Ovary (tissue), 9 donors: ENCODE data around the gene TIMP1. TPM values are rescaled to one million over a fixed set of nuclear protein-coding genes. Genes with fewer than 3 reads are reported as not detected.

Experiments
- DNase-seq, 5 donors: peaks; one replicate each; pipeline ENCODE4 v3.0.0-alpha.2; 2019 to 2020
- H3K27ac ChIP-seq, 2 donors: fragments of 200-600 bp; one replicate each; pipeline versions ENCODE4 v1.5.1 to v1.8.0; 2019 to 2022
- H3K27me3 ChIP-seq: fragments of 200-600 bp; one replicate; pipeline ENCODE4 v1.8.0; 2022
- H3K36me3 ChIP-seq: fragments of 200-600 bp; sonication (generic); one replicate; pipeline ENCODE4 v1.5.1; 2019
- H3K4me1 ChIP-seq: one replicate; pipeline ENCODE4 v1.8.1; 2013; ENCODE audit warnings: mild to moderate bottlenecking, moderate library complexity; ENCODE audit not compliant: insufficient read depth
- H3K4me3 ChIP-seq: fragments of 200-600 bp; sonication (generic); one replicate; pipeline ENCODE4 v1.5.1; 2017
- H3K9me3 ChIP-seq, 2 donors: fragments of 200-600 bp in 1 of 2; sonication (generic) in 1 of 2; one replicate each; pipeline versions ENCODE4 v1.5.1 to v1.8.1; 2013 to 2019; ENCODE audit warnings: mild to moderate bottlenecking in 1 of 2, moderate library complexity in 1 of 2
- EP300 ChIP-seq: sonication (generic); formaldehyde crosslinking; IDR thresholded peaks from one replicate; pipeline ENCODE4 v1.6.1; 2017; ENCODE audit warnings: antibody characterized with exemption
- POLR2A ChIP-seq: fragments of 450-650 bp; IDR thresholded peaks from one replicate; pipeline ENCODE4 v1.6.1; 2017; ENCODE audit warnings: antibody characterized with exemption, mild to moderate bottlenecking, moderate library complexity
- WGBS, 3 donors: extraction: QIAGEN DNeasy Blood & Tissue Kit in 1 of 3; methylation state at CpG; one replicate each; pipeline versions ENCODE4 v1.1.5 to v1.1.7; 2013 to 2017; 5-methylcytosine and 5-hydroxymethylcytosine counted together
- intact Hi-C, 4 donors: fragments of 100-400 bp; cut with DNase I; formaldehyde crosslinking; loops; one replicate each; pipeline versions ENCODE4 v1.11.0 to v1.15.1; 2022 to 2023
- polyA plus RNA-seq, 2 donors: library from polyadenylated mRNA; stranded (reverse); fragments of 200-250 nt in 1 of 2; fragments of 350-450 nt in 1 of 2; fragmentation: Illumina TruSeq in 1 of 2; extraction: RNeasy Lipid Tissue Mini Kit (QIAGEN cat#74804) in 1 of 2; gene quantifications; one replicate each; pipeline ENCODE4 v1.2.3, GENCODE V29; 2013 to 2014
- total RNA-seq, 7 donors: library from RNA; depleted of rRNA in 2 of 7; stranded (reverse); fragments of >200 nt in 2 of 7; fragmentation: NEBNext Ultra II Directional in 3 of 7; extraction: Animal tissue kit (Norgen Biotek cat#: 25700) in 3 of 7; gene quantifications; one replicate each; pipeline versions ENCODE4 v1.1.0 to v1.2.4, GENCODE V29; 2016 to 2023
- TF ChIP-seq, protein P1 (sequence below), 3 donors: fragments of 450-650 bp in 2 of 3; fragments of 200-600 bp in 1 of 3; IDR thresholded peaks; one replicate each; pipeline versions ENCODE4 v1.5.1 to v1.8.0; 2016 to 2022; ENCODE audit warnings: antibody characterized with exemption in 3 of 3, mild to moderate bottlenecking in 1 of 3
- donor health status: DM: no; HTN: no; CAD: no; lungs with moderate emphysema.
- donor health status: DM: no; HTN: no; CAD: no.
- donor health status: Bipolar disorder and iron deficiency.
- donor health status: DM: yes; HTN: yes; CAD: no.
- donor health status: DM: no; HTN: no; CAD: no.
- donor health status: DM: yes; HTN: yes; CAD: no.

Gene TIMP1
- total and polyA plus RNA-seq, 9 donors = 247 to 1,380 (median 617) TPM

DNA sequence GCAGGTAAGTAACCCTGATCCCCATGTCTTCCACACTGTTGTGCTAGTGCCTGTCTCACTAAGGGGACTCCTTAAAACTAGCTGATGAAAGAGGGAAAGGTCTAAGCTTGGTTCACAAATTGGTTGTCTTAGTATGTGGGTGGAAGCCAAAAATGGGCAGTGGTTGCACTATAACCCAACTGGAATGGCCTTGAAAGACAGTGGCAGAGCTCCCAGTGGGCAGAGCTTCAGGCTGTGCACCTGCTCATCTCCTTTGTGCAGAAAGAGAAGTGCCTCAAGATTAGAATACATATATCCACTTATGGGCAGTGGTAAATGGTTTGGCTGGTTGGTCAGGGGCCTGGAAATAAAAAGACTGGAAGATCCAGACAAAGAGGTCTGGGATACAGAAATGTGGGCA is 30.2 kb downstream of the TIMP1 start:
- Histone ChIP-seq H3K27ac (no peak overlapping the region), H3K36me3 (no peaks in the 10 kb centered on the region), H3K27me3 (no peaks in the 10 kb centered on the region), H3K4me1 (no peaks in the 10 kb centered on the region), H3K9me3 (no peaks in the 10 kb centered on the region), H3K4me3 (no peak overlapping the region)
- DNase-seq = no peak
- intact Hi-C loops = no loop called here
- TF ChIP-seq EP300 = no peak
- TF ChIP-seq, protein P1, sequence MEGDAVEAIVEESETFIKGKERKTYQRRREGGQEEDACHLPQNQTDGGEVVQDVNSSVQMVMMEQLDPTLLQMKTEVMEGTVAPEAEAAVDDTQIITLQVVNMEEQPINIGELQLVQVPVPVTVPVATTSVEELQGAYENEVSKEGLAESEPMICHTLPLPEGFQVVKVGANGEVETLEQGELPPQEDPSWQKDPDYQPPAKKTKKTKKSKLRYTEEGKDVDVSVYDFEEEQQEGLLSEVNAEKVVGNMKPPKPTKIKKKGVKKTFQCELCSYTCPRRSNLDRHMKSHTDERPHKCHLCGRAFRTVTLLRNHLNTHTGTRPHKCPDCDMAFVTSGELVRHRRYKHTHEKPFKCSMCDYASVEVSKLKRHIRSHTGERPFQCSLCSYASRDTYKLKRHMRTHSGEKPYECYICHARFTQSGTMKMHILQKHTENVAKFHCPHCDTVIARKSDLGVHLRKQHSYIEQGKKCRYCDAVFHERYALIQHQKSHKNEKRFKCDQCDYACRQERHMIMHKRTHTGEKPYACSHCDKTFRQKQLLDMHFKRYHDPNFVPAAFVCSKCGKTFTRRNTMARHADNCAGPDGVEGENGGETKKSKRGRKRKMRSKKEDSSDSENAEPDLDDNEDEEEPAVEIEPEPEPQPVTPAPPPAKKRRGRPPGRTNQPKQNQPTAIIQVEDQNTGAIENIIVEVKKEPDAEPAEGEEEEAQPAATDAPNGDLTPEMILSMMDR (IDR thresholded peaks at IDR 0.05) = no peak

- no peaks in the 10 kb centered on the region for H3K27me3 ChIP-seq
- WGBS, 3 donors = 82 to 88% (median 85%) methylated on average over 8 of the region's 8 CpGs
- H3K4me1 ChIP-seq = no peaks in the 10 kb centered on the region
- TF ChIP-seq, protein P1 (IDR thresholded peaks at IDR 0.05) = no peak
- no peak for TF ChIP-seq EP300
- no peak for TF ChIP-seq POLR2A
- no peak for DNase-seq
- intact Hi-C loops = no loop called here
- H3K36me3 ChIP-seq = no peaks in the 10 kb centered on the region
- H3K9me3 ChIP-seq = no peaks in the 10 kb centered on the region
- no peak overlapping the region for H3K4me3 ChIP-seq
- H3K27ac ChIP-seq = no peak overlapping the region
Measured at GRCh38 chrX:47613082-47613481, 30.8 kb downstream of the TIMP1 start.

DNA sequence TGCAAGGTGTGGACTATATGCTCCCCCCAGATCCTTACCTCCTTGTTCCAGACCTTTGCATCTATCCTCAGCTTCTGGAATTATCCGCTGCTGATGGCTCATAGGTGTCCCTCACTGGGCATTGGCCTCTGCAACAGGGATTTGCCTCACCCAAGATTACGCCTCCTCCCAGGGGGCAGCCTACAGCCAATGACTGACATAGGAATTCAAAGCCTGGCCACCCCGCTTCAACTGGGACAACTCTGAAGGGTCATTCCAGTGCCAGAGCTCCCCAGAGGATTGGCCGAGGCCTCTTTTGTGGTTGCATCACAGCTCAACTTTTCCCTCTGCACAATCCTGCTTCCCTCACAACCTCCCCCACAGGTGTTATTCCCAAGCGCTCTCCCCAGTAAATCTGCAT is 32.4 kb downstream of the TIMP1 start:
- H3K27me3 ChIP-seq = no peaks in the 10 kb centered on the region
- H3K9me3 ChIP-seq = no peaks in the 10 kb centered on the region
- no peak overlapping the region for H3K4me3 ChIP-seq
- 70 to 87% (median 75%) methylated on average over 5 of the region's 5 CpGs for WGBS, 3 donors
- no peak overlapping the region for H3K27ac ChIP-seq
- TF ChIP-seq EP300 (no peak), POLR2A (no peak)
- TF ChIP-seq, protein P1 (IDR thresholded peaks at IDR 0.05) = no peak
- intact Hi-C loops = no loop called here
- no peaks in the 10 kb centered on the region for H3K36me3 ChIP-seq
- H3K4me1 ChIP-seq = no peaks in the 10 kb centered on the region
- DNase-seq = no peak

GRCh38 chrX:47618923-47619485 is 36.8 kb downstream of the TIMP1 start:
- 50 to 51% (median 51%) methylated on average over 28 to 32 of the region's 32 CpGs for WGBS, 3 donors
- Histone ChIP-seq H3K27ac (no peak overlapping the region), H3K4me1 (no peaks in the 10 kb centered on the region), H3K36me3 (no peaks in the 10 kb centered on the region), H3K27me3 (no peaks in the 10 kb centered on the region), H3K4me3 (no peak overlapping the region), H3K9me3 (no peaks in the 10 kb centered on the region)
- intact Hi-C loops = no loop called here
- no peak for TF ChIP-seq EP300
- TF ChIP-seq POLR2A = no peak
- TF ChIP-seq, protein P1 (IDR thresholded peaks at IDR 0.05) = no peak
- DNase-seq = no peak
